GM19372 (cell line): ENCODE measurements around the gene MAP3K15.
"Not testable (repeated sequence)": the region's sequence is repeated elsewhere in the genome, so short reads cannot be mapped to it uniquely, and the experiment has no call there.

Experiments
- ATAC-seq: cut with Tn5 transposase; IDR thresholded peaks from one replicate; pipeline ENCODE4 v1.9.1; 2021; ENCODE audit warnings: mild to moderate bottlenecking, low read depth, moderate library complexity; ENCODE audit not compliant: unreplicated experiment

Gene MAP3K15

GRCh38 chrX:19440713-19441112 lies 74.6 kb downstream of the MAP3K15 start:
- no peak for ATAC-seq

DNA sequence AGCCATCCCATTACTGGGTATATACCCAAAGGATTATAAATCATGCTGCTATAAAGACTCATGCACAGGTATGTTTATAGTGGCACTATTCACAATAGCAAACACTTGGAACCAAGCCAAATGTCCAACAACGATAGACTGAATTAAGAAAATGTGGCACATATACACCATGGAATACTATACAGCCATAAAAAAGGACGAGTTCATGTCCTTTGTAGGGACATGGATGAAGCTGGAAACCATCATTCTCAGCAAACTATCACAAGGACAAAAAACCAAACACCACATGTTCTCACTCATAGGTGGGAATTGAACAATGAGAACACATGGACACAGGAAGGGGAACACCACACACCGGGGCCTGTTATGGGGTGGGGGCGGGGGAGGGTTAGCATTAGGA lies 92.6 kb downstream of the MAP3K15 start:
- not testable (repeated sequence) for ATAC-seq

DNA sequence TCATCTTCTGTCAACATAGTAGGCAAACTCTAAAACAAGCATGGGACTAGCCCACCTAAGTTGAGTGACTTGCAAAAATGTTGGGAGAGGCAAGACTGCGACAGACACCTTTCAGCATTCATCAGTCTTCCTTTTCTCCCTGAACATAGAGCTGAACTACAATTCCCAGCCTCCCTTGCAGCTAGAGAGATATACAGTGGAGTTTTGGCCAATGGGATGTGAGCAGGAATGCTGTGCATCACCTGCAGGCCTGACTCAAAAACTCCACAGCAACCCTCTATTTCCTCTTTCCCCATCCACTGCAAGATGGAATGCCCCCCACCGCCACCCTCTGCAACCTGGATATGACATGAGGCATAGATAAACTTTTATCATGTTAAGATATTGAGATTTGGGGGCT lies 105.0 kb downstream of the MAP3K15 start:
- ATAC-seq: no peak

DNA sequence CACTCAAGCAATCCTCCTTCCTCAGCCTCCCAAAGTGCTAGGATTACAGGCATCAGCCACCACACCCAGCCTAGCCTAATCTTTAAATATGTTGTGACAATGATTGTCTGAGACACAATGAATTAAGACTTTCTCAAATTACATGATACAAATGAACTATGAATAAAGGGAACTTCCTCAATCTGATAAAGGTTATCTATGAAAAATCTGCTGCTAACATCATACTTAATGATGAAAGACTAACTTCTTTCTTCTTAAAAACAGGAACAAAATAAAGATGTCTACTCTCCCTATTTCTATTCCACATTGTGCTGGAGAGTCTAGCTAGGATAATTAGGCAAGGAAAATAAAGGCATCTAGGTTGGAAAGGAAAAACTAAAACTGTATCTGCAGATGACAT lies 111.6 kb downstream of the MAP3K15 start:
- no peak for ATAC-seq

- ATAC-seq: no peak
Observed at GRCh38 chrX:19392703-19393102, 122.6 kb downstream of the MAP3K15 start.

DNA sequence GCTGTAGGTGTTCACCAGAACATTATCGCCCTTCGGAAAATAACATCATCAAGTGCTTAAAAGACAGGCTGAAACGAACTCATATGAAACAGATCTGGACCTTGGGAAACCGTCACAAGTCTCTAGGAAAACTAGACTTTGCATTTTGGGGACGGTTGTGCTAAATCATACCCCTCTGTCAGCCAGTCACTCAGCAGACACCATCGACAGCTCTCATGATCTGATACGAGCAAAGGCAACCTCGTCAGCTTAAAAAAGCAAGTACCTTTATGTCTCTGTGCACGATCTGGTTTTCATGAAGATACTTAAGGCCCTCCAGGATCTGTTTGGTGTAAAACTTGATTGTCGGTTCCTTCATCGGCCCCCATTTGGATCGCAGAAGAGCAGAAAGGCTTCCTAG lies 123.2 kb downstream of the MAP3K15 start:
- ATAC-seq: no peak

- no peak for ATAC-seq
Observed at GRCh38 chrX:19389227-19389845, 126.0 kb downstream of the MAP3K15 start.

GRCh38 chrX:19388741-19389140 lies 126.6 kb downstream of the MAP3K15 start:
- ATAC-seq: no peak

GRCh38 chrX:19388064-19388679 lies 127.1 kb downstream of the MAP3K15 start:
- no peak for ATAC-seq

GRCh38 chrX:19386679-19387078 lies 128.6 kb downstream of the MAP3K15 start:
- no peak for ATAC-seq

DNA sequence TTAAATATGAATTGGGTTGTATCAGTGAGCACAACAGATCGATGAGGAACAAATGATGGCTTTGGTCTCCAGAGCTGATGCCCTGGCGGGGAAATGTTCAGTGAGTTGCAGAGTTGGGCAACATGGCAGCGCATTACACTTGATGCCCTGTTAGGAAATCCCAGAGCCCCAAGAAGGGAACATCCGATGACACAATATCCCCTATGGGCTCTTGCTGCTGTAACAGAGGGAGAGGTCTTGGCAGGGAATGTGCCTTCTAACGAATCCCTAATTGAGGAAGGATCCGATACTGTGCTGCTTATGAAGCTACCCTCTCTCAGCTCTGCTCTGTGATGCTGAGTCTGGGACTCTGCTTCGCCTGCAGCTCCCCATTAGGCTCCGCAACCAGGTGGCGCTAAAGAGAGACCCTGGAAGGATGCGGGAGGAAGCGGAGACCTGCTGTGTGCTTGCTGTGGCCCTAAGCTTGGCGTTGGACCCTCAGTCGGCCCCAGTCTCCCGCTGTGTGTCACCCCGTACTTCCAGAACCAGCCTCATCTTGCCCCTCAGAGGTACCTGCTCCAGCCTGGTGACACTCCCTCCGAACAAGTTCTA lies 132.7 kb downstream of the MAP3K15 start:
- peak; percentile 64 for ATAC-seq

DNA sequence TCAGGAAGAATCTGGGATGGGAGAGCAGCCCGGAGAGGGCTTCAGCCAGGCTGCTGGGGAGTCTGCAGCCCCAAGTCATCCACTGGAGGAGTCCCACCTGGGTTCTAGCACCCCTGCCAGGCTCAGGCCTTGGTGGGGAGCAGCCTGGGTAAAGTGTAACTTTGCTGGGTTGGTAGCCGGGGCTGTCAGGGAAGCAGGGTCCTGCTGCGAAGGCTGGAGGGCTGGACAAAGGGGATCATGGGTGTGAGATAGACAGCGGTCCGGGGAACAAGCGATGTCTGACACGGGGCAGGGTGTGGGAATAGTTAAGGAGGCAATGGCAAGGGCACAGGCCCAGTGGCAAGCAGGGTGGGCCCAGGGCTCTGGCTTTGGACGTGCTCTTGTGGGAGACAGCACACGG lies 134.0 kb downstream of the MAP3K15 start:
- ATAC-seq: no peak

DNA sequence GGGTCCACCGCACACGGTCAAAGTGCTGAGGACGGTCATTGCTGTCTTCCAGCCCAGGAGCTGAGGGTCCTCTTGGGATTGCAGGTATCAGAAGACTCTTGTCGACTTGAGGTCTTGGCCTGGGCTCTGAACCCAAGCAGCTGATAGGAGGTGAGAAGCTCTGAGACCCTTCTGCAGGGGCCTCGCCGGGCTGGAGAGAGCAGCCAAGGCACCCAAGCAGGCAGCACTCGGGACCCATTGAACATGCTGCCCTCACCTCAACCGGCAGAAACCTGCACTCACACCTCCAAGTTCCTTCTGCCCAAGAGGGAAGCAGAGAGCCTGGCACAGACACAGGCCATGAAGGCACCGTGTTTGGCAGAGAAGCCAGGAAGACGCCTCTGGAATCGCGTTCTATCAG lies 137.5 kb downstream of the MAP3K15 start:
- no peak for ATAC-seq

DNA sequence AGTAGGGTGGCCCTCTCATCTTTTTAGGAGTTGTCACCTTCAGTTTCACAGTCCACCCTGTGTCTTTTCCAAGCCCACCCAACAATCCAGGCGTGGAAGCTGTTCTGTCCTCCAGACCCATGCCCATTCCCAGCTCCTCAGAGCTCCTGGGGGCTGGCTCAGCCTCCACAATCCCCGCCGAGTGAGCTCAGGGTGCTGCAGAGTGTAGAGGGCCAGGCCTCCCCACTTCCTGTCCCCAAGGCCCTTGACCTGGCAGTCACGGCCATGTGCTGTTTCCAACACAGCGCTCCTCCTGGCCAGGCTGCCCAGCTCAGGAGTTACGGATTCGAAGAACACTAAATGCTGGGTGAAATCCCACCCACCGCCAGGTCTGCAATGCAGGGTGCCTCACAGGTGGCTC lies 139.8 kb downstream of the MAP3K15 start:
- ATAC-seq: no peak

- no peak for ATAC-seq
Observed at GRCh38 chrX:19373351-19373891, 141.9 kb downstream of the MAP3K15 start.

GRCh38 chrX:19372547-19373331 lies 142.6 kb downstream of the MAP3K15 start:
- ATAC-seq: peak; percentile 15

DNA sequence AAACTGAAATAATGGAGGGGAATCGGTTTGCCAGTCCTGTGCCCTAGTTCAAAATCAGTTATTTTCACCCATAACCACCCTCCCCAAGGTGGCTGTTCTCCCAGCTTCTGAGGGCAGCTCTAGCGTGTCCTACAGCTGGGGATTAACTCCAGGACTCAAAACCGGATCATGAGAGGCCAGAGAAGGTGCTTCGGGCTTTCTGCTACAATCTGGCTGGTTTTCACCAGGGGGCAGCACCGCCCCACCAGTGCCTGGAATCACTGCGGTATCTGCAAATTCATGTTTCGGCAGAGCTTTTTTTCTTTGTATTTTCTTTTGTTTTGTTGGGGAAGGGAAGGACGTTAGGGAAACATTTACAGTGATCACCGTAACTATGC lies 143.2 kb downstream of the MAP3K15 start:
- peak; percentile 70 for ATAC-seq

DNA sequence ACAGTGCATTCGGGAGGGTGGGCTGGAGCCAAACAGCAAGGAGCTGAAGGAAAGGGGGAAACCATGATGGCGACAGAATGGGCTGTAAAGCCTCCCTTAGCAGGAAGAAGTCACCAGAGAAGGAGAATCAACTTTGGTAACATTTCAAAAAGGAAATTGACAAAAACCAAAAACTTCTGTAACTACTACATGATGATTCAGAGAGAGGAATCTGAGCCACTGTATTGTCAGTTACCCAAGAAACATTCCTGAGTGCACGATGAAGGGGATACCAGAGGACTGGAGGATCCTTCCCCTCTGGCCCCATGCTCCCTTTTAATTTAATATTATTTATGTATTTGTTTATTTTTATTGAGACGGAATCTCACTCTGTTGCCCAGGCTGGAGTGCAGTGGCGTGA lies 145.2 kb downstream of the MAP3K15 start:
- ATAC-seq: no peak

DNA sequence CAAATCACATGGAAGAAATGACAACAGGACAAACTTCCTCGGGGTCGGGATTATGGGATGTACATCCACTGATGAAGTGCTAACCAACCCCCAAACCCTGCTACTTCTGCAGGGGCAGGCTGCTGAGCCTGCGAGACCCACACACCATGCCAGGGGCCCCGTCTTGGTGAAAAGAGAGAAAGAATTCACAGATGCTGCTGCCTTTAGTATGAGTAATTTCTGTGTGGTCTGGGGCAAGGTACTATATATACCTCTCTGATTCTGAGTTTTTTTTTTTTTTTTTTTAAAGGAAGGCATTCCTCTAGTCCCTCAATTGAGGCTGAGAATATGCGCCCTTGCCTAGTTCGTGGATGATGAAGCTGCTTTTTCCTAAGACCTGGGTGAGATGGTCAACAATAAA lies 146.7 kb downstream of the MAP3K15 start:
- no peak for ATAC-seq

- no peak for ATAC-seq
Observed at GRCh38 chrX:19361701-19362100, 153.6 kb downstream of the MAP3K15 start.

DNA sequence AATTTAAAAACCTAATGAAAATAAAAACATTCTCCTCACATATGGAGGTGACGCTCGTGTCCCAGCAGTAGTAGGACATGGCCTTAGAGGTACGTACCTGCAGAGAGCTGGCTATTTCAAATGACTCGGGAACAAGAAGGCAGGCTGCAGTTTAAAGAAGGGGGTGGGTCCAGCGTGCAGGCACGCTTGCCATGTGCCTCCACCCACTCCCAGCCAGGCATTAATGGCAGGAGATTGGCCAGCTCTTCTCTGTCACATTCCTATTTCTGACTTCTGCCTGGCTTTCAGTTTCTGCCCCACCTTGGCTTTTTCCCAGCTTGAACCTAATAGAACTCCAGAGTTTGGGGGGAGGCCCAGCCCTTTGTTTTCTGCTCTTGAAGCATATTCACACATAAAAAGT lies 154.4 kb downstream of the MAP3K15 start:
- ATAC-seq: no peak
